ENCODE results near the gene PTPRG. TPM values are rescaled to one million over a fixed set of nuclear protein-coding genes. Genes with fewer than 3 reads are reported as not detected.

PTPRG gene
- total and polyA plus RNA-seq, 2 experiments from 2014 or later = 11.5 to 39.6 TPM

GRCh38 chr3:61808526-61808925, 247.2 kb downstream of the PTPRG start:
- in situ Hi-C loops (cut with MboI) = no loop called here
- Histone ChIP-seq H3F3A (ENCODE audit: insufficient read depth) (peaks cover 16% of the 10 kb centered on the region), H3K79me2 (ENCODE audit: insufficient read depth) (peaks cover 33% of the 10 kb centered on the region), H3K4me2 (ENCODE audit: unreplicated experiment) (no peak overlapping the region), H3K9me2 (ENCODE audit: insufficient read depth) (no peaks in the 10 kb centered on the region; the same call in 1 of the 2 replicates), H3K9ac (no peak overlapping the region), H3K9me3 (ENCODE audit: low read depth) (no peaks in the 10 kb centered on the region), H3K4me1 (ENCODE audit: insufficient read depth) (peaks cover 18% of the 10 kb centered on the region), H3K36me3 (ENCODE audit: low read depth) (no peaks in the 10 kb centered on the region), H3K27me3 (replicated peaks; ENCODE audit: insufficient read depth) (no peaks in the 10 kb centered on the region), H2AFZ (no peak overlapping the region), H4K20me1 (ENCODE audit: insufficient read depth) (peaks cover 10% of the 10 kb centered on the region; the same call in 1 of the 2 replicates), H3K27ac (no peak overlapping the region), H3K4me3 (no peak overlapping the region)
- WGBS, 2 experiments (ENCODE audit: low coverage in 1 of 2, low lambda C conversion rate in 2 of 2, missing lambda C conversion rate in 2 of 2) = 51 to 59% methylated on average over 5 of the region's 5 CpGs
- peak; percentile 17 for DNase-seq
- TF ChIP-seq EZH2phosphoT487 (IDR thresholded peaks at IDR 0.05; ENCODE audit: insufficient read depth, low read depth) = no peak

- Histone ChIP-seq H3K27ac (no peak overlapping the region), H3K4me1 (ENCODE audit: insufficient read depth) (peaks cover 18% of the 10 kb centered on the region), H3F3A (ENCODE audit: insufficient read depth) (peaks cover 16% of the 10 kb centered on the region), H3K27me3 (replicated peaks; ENCODE audit: insufficient read depth) (no peaks in the 10 kb centered on the region), H3K36me3 (ENCODE audit: low read depth) (no peaks in the 10 kb centered on the region), H3K9me2 (ENCODE audit: insufficient read depth) (no peaks in the 10 kb centered on the region), H2AFZ (no peak overlapping the region), H3K4me2 (ENCODE audit: unreplicated experiment) (no peak overlapping the region), H4K20me1 (ENCODE audit: insufficient read depth) (peaks cover 10% of the 10 kb centered on the region; the same call in 1 of the 2 replicates), H3K9me3 (ENCODE audit: low read depth) (no peaks in the 10 kb centered on the region), H3K79me2 (ENCODE audit: insufficient read depth) (peaks cover 33% of the 10 kb centered on the region), H3K4me3 (no peak overlapping the region), H3K9ac (no peak overlapping the region)
- in situ Hi-C loops (cut with MboI) = no loop called here
- WGBS, 2 experiments (ENCODE audit: low coverage in 1 of 2, low lambda C conversion rate in 2 of 2, missing lambda C conversion rate in 2 of 2) = 95 to 100% methylated on average over 1 of the region's 1 CpG
- TF ChIP-seq EZH2 (IDR thresholded peaks at IDR 0.05; ENCODE audit: insufficient read depth, poor library complexity, severe bottlenecking) (no peak), EZH2phosphoT487 (IDR thresholded peaks at IDR 0.05; ENCODE audit: insufficient read depth, low read depth) (no peak)
- no peak for DNase-seq
Observed at GRCh38 chr3:61808999-61809398, 247.6 kb downstream of the PTPRG start.

- DNase-seq = no peak
- Histone ChIP-seq H3K9ac (no peak overlapping the region), H3K4me2 (ENCODE audit: unreplicated experiment) (no peak overlapping the region), H4K20me1 (ENCODE audit: insufficient read depth) (peaks cover 10% of the 10 kb centered on the region; the same call in 1 of the 2 replicates), H3K4me3 (no peak overlapping the region), H3K79me2 (ENCODE audit: insufficient read depth) (peaks cover 33% of the 10 kb centered on the region), H3K9me3 (ENCODE audit: low read depth) (no peaks in the 10 kb centered on the region), H3K27ac (no peak overlapping the region), H3F3A (ENCODE audit: insufficient read depth) (peaks cover 15% of the 10 kb centered on the region), H3K4me1 (ENCODE audit: insufficient read depth) (peaks cover 18% of the 10 kb centered on the region), H3K36me3 (ENCODE audit: low read depth) (no peaks in the 10 kb centered on the region), H3K9me2 (ENCODE audit: insufficient read depth) (no peaks in the 10 kb centered on the region), H2AFZ (no peak overlapping the region), H3K27me3 (replicated peaks; ENCODE audit: insufficient read depth) (no peaks in the 10 kb centered on the region)
- TF ChIP-seq EZH2 (IDR thresholded peaks at IDR 0.05; ENCODE audit: insufficient read depth, poor library complexity, severe bottlenecking) = no peak
- no peak for TF ChIP-seq EZH2phosphoT487 (IDR thresholded peaks at IDR 0.05; ENCODE audit: insufficient read depth, low read depth)
- WGBS, 2 experiments (ENCODE audit: low coverage in 1 of 2, low lambda C conversion rate in 2 of 2, missing lambda C conversion rate in 2 of 2) = 32 to 36% methylated on average over 1 of the region's 1 CpG
- in situ Hi-C loops (cut with MboI) = no loop called here
Observed at GRCh38 chr3:61809879-61810278, 248.5 kb downstream of the PTPRG start.

DNA sequence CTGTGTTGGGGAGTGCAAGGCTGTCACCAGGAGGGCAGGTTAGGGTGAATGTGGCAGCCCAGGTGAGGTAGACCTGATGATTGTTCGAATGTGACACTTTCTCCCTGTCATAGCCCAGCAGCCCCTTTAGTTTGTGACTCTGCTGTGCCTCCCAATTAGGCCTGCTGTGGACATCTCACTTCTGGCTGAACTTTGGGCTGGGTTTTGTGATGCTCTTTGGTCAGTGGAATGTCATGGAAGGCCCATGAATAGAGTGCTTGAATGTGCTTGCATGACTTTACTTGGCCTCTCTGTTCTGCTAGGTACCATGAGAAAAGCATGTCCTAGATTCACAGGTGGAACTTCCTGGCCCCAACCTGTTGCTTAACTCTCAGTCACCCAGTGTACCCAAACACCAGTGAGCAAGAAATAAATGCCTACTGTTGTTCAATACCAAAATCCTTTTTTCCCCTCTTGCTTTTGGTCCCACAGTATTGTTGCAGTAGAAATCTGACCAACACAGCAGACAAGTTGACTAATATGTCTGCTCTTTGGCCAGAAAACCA, 249.7 kb downstream of the PTPRG start:
- TF ChIP-seq EZH2 (IDR thresholded peaks at IDR 0.05; ENCODE audit: insufficient read depth, poor library complexity, severe bottlenecking) (no peak), EZH2phosphoT487 (IDR thresholded peaks at IDR 0.05; ENCODE audit: insufficient read depth, low read depth) (no peak)
- H3K4me1 ChIP-seq (ENCODE audit: insufficient read depth) = peaks cover 9% of the 10 kb centered on the region; the same call in 1 of the 2 replicates

More for the DNA sequence above, 249.7 kb downstream of the PTPRG start:
- no peak overlapping the region for H3K4me2 ChIP-seq (ENCODE audit: unreplicated experiment)
- 94 to 100% methylated on average over 1 of the region's 1 CpG for WGBS, 2 experiments (ENCODE audit: low coverage in 1 of 2, low lambda C conversion rate in 2 of 2, missing lambda C conversion rate in 2 of 2)
- in situ Hi-C loops (cut with MboI) = no loop called here
- H3K27me3 ChIP-seq (replicated peaks; ENCODE audit: insufficient read depth) = no peaks in the 10 kb centered on the region
- no peak overlapping the region for H3K27ac ChIP-seq
- no peak for DNase-seq
- H4K20me1 ChIP-seq (ENCODE audit: insufficient read depth) = peaks cover 10% of the 10 kb centered on the region; the same call in 1 of the 2 replicates
- H3K9me2 ChIP-seq (ENCODE audit: insufficient read depth) = no peaks in the 10 kb centered on the region
- no peak overlapping the region for H2AFZ ChIP-seq
- H3K9ac ChIP-seq = no peak overlapping the region
- H3K9me3 ChIP-seq (ENCODE audit: low read depth) = no peaks in the 10 kb centered on the region
- no peaks in the 10 kb centered on the region for H3K36me3 ChIP-seq (ENCODE audit: low read depth)
- peaks cover 4% of the 10 kb centered on the region for H3F3A ChIP-seq (ENCODE audit: insufficient read depth)
- H3K4me3 ChIP-seq = no peak overlapping the region
- H3K79me2 ChIP-seq (ENCODE audit: insufficient read depth) = peaks cover 33% of the 10 kb centered on the region

All from GM23248 (cell line).